RWPE2 (cell line): Measurements from ENCODE around the gene MS4A10.

Source experiments
- ATAC-seq: fragments of 200-7000 bp; cut with Tn5 transposase; 3 replicates; pipeline ENCODE4 v1.9.1; 2021; ENCODE audit warnings: low read depth
- DNase-seq: peaks from one replicate; pipeline ENCODE4 v3.0.0-alpha.2; 2020; ENCODE audit warnings: low spot score
- H3K27ac ChIP-seq: fragments of 450-650 bp; 2 replicates; pipeline ENCODE4 v1.5.1; 2017; ENCODE audit warnings: mild to moderate bottlenecking; ENCODE audit not compliant: poor library complexity, severe bottlenecking
- H3K27me3 ChIP-seq: fragments of 250-450 bp; sonication (Bioruptor Pico); 2 replicates; pipeline ENCODE4 v1.5.1; 2021; ENCODE audit warnings: mild to moderate bottlenecking, moderate library complexity; ENCODE audit not compliant: insufficient read depth, poor library complexity, severe bottlenecking
- H3K36me3 ChIP-seq: fragments of 250-450 bp; sonication (Bioruptor Pico); 2 replicates; pipeline ENCODE4 v1.5.1; 2020; ENCODE audit warnings: low read depth, mild to moderate bottlenecking, moderate library complexity
- H3K4me1 ChIP-seq: fragments of 250-450 bp; sonication (Bioruptor Pico); 2 replicates; pipeline ENCODE4 v1.5.1; 2021; ENCODE audit warnings: mild to moderate bottlenecking, moderate library complexity; ENCODE audit not compliant: insufficient read depth, poor library complexity, severe bottlenecking
- H3K4me3 ChIP-seq: fragments of 250-450 bp; sonication (Bioruptor Pico); 2 replicates; pipeline ENCODE4 v1.5.1; 2021; ENCODE audit warnings: mild to moderate bottlenecking, moderate library complexity; ENCODE audit not compliant: severe bottlenecking
- H3K9me3 ChIP-seq: fragments of 250-450 bp; sonication (Bioruptor Pico); 2 replicates; pipeline ENCODE4 v1.5.1; 2021; ENCODE audit warnings: mild to moderate bottlenecking, moderate library complexity; ENCODE audit not compliant: severe bottlenecking
- TF ChIP-seq, protein P1 (sequence below): fragments of 450-650 bp; IDR thresholded peaks from one replicate; pipeline ENCODE4 v1.5.1; 2017; ENCODE audit warnings: mild to moderate bottlenecking, moderate library complexity; ENCODE audit not compliant: poor library complexity, severe bottlenecking

Gene MS4A10

DNA sequence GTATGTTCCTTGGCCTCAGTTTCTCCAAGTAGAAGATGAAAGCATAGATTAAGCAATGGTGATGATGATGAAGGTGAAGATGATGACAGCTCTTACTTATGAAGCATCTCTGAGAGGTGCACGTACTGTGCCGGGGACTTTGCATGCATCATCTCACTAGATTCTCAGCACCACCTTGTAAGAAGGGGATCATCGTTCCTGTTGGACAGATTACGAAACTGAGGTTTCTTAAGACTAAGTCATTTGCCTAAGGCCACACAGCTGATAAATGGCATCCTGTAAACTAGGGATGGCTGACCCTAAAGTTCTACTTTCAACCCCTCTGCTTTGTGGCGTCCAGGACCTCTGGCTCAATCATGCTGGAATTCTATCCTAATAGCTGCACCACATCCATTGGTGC, 19.8 kb upstream of the MS4A10 start:
- Histone ChIP-seq H3K27me3 (peaks cover 3% of the 10 kb centered on the region), H3K4me1 (no peaks in the 10 kb centered on the region), H3K9me3 (no peaks in the 10 kb centered on the region), H3K36me3 (no peaks in the 10 kb centered on the region), H3K4me3 (no peak overlapping the region), H3K27ac (no peak overlapping the region)
- TF ChIP-seq, protein P1, sequence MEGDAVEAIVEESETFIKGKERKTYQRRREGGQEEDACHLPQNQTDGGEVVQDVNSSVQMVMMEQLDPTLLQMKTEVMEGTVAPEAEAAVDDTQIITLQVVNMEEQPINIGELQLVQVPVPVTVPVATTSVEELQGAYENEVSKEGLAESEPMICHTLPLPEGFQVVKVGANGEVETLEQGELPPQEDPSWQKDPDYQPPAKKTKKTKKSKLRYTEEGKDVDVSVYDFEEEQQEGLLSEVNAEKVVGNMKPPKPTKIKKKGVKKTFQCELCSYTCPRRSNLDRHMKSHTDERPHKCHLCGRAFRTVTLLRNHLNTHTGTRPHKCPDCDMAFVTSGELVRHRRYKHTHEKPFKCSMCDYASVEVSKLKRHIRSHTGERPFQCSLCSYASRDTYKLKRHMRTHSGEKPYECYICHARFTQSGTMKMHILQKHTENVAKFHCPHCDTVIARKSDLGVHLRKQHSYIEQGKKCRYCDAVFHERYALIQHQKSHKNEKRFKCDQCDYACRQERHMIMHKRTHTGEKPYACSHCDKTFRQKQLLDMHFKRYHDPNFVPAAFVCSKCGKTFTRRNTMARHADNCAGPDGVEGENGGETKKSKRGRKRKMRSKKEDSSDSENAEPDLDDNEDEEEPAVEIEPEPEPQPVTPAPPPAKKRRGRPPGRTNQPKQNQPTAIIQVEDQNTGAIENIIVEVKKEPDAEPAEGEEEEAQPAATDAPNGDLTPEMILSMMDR: no peak
- ATAC-seq (no peak), DNase-seq (no peak)

DNA sequence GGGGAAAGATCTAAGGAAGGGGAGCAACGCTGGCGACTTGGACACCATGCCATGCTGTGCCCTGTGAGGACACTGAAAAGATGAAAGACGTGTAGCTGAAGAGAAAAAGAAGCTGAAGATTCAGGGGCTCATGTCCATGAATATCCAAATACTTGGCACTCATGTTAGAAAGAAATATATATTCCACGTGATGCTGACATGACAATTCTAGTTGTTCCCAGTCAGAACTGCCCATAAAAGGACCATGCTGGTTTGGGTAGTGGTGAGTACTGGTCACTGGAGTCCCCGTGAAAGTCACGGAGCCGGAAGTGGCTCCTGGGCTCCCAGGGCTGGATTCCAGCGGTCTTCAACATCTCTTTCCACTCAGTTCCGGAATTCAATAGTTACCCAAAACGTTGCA, 18.6 kb upstream of the MS4A10 start:
- Histone ChIP-seq H3K27me3 (no peaks in the 10 kb centered on the region), H3K9me3 (no peaks in the 10 kb centered on the region), H3K27ac (no peak overlapping the region), H3K4me1 (no peaks in the 10 kb centered on the region), H3K4me3 (no peak overlapping the region), H3K36me3 (no peaks in the 10 kb centered on the region)
- no peak for DNase-seq
- no peak for ATAC-seq
- TF ChIP-seq, protein P1: no peak

DNA sequence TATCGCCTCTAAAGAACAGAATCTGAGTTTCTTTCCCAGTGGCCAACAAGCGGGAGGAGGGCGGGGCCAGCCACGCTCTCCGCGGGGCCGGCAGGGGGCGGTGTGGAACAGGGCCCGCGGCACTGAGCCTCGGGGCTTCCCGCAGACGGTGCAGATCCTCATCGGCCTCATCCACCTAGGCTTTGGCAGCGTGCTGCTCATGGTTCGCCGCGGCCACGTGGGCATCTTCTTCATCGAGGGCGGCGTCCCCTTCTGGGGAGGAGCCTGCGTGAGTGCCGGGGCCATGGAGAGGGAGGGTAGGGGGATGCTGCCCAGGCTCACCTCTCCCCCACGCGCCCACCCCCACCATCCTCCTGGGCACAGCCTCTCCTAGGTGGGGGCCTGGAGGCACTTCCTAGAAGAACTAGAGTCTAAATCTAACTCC, 17.7 kb upstream of the MS4A10 start:
- H3K27me3 ChIP-seq: no peaks in the 10 kb centered on the region
- no peak for ATAC-seq
- H3K36me3 ChIP-seq: no peaks in the 10 kb centered on the region
- DNase-seq: no peak
- TF ChIP-seq, protein P1: peak; percentile 29
- no peaks in the 10 kb centered on the region for H3K4me1 ChIP-seq
- no peak overlapping the region for H3K4me3 ChIP-seq
- no peaks in the 10 kb centered on the region for H3K9me3 ChIP-seq
- no peak overlapping the region for H3K27ac ChIP-seq

DNA sequence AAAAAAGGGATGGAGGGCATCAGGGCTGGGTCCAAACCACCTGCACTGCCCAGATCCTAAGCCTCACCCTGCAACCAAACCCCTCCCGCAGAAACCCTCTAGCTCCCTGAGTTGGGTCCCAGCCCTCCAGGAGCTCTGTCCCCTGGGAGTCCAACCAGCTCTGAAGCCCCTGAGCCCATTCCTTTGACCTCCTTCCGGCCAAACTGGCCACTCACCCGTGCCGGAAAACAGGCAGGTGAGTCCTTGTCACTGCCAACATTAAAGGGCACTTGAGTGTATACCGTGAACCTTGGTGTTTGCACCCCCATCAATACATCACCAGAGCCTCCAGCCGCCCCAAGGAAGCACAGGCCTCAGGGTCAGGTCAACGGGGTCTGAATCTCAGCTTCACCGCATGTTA, 16.9 kb upstream of the MS4A10 start:
- TF ChIP-seq, protein P1: no peak
- H3K4me1 ChIP-seq: no peaks in the 10 kb centered on the region
- no peaks in the 10 kb centered on the region for H3K36me3 ChIP-seq
- ATAC-seq: no peak
- no peaks in the 10 kb centered on the region for H3K9me3 ChIP-seq
- no peaks in the 10 kb centered on the region for H3K27me3 ChIP-seq
- no peak overlapping the region for H3K4me3 ChIP-seq
- H3K27ac ChIP-seq: no peak overlapping the region
- DNase-seq: no peak

DNA sequence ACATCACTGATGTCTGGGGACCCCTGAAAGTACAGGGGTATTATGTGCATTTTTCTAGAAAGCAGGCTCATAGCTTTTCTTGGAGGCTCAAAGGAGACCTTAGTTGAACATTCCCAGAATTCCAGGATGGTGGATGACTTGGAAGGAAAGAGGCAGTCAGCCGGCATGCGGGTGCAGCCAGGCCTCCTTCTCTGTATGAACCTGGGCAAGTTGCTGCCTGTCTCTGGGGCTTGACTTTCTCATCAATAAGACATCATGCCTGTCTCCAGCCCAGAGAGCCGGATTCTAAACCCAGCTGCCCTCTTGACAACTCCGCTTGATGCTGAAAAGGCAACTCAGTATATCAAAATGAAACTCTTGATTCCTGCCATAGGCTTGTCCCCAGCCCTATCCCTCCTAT, 15.9 kb upstream of the MS4A10 start:
- no peaks in the 10 kb centered on the region for H3K36me3 ChIP-seq
- TF ChIP-seq, protein P1: no peak
- no peak overlapping the region for H3K4me3 ChIP-seq
- H3K9me3 ChIP-seq: no peaks in the 10 kb centered on the region
- DNase-seq (no peak), ATAC-seq (peak; percentile 64)
- H3K27me3 ChIP-seq: no peaks in the 10 kb centered on the region
- no peaks in the 10 kb centered on the region for H3K4me1 ChIP-seq
- H3K27ac ChIP-seq: no peak overlapping the region
